KOPT-K1 (cell line): ENCODE data around the gene CFAP221.

Experiments
- H3K27ac ChIP-seq: fragments of 200-600 bp; sonication (generic); 2 replicates; pipeline ENCODE4 v1.5.1; 2016; ENCODE audit warnings: antibody characterized with exemption, mild to moderate bottlenecking, low read depth, low read length; ENCODE audit not compliant: poor library complexity, severe bottlenecking
- H3K36me3 ChIP-seq: fragments of 200-600 bp; sonication (generic); 2 replicates; pipeline ENCODE4 v1.5.1; 2017; ENCODE audit warnings: antibody characterized with exemption, mild to moderate bottlenecking, low read length, moderate library complexity; ENCODE audit not compliant: insufficient read depth
- H3K9me3 ChIP-seq: fragments of 200-600 bp; sonication (generic); 2 replicates; pipeline ENCODE4 v1.5.1; 2017; ENCODE audit warnings: antibody characterized with exemption, low read length, mild to moderate bottlenecking; ENCODE audit not compliant: insufficient read depth, poor library complexity, severe bottlenecking

CFAP221 gene

GRCh38 chr2:119523952-119524694 is 20.1 kb upstream of the CFAP221 start, which contains the start of gene SCTR:
Gene SCTR, minus strand, starts transcription at chr2:119524483. Its CDS starts 257 bp downstream, at chr2:119524226.
- Histone ChIP-seq H3K27ac (no peak within 1 kb of the TSS), H3K36me3 (no peaks in the 10 kb centered on the region), H3K9me3 (no peaks in the 10 kb centered on the region)

GRCh38 chr2:119525614-119526013 is 18.6 kb upstream of the CFAP221 start:
- Histone ChIP-seq H3K36me3 (no peaks in the 10 kb centered on the region), H3K9me3 (no peaks in the 10 kb centered on the region), H3K27ac (no peak overlapping the region)

GRCh38 chr2:119527999-119528398 is 16.2 kb upstream of the CFAP221 start:
- peaks cover under 1% of the 10 kb centered on the region for H3K9me3 ChIP-seq
- no peaks in the 10 kb centered on the region for H3K36me3 ChIP-seq
- H3K27ac ChIP-seq, result no peak overlapping the region

GRCh38 chr2:119531292-119531691 is 13.0 kb upstream of the CFAP221 start:
- Histone ChIP-seq H3K27ac (no peak overlapping the region), H3K9me3 (peaks cover 14% of the 10 kb centered on the region), H3K36me3 (no peaks in the 10 kb centered on the region)

- Histone ChIP-seq H3K27ac (no peak overlapping the region), H3K9me3 (peaks cover 14% of the 10 kb centered on the region)
These were observed 10.7 kb upstream of the CFAP221 start for GRCh38 chr2:119533560-119533959.

DNA sequence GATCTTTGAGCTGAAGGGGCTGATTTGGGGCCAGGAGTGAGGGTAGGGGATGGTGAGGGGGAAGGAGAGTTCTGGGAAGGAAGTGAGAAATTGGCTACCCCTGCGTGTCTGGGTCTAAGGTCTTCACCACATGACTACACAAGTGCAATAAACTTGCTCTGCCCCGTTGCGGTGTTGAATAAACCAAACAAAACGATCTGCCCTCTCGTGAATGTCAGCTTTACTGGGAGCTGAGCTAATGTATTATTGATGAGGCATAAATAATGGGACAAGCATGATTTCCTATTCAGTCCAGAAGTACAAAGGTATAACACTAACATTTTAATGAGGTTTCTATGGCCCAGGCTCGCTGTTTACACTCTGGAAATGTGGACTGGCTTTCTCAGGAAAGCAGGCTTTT is 8.0 kb upstream of the CFAP221 start:
- Histone ChIP-seq H3K27ac (no peak overlapping the region), H3K9me3 (peaks cover 14% of the 10 kb centered on the region), H3K36me3 (no peaks in the 10 kb centered on the region)

More at GRCh38 chr2:119533560-119533959, 10.7 kb upstream of the CFAP221 start:
- no peaks in the 10 kb centered on the region for H3K36me3 ChIP-seq

DNA sequence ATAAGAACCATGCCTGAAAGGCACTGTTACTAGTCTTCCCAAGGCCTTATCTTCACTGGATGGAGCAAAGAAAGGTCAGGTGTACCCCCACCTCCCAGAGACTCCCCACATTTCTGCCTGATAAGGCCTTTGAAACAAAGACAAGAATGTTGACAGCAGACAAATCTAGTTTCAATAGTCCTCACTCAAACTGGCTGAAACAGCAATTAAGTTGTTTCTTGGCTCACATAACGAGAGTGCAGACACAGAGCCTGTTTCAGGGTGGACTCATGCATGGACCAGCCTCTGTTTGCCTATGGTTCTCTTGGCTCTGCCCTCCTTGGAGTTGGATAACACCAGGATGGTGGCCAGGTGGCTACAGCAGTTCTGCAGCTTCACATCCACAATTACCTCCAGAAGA is 7.5 kb upstream of the CFAP221 start:
- peaks cover 14% of the 10 kb centered on the region for H3K9me3 ChIP-seq
- H3K27ac ChIP-seq, result no peak overlapping the region

GRCh38 chr2:119537792-119538191 is 6.5 kb upstream of the CFAP221 start:
- Histone ChIP-seq H3K9me3 (peaks cover 14% of the 10 kb centered on the region), H3K36me3 (no peaks in the 10 kb centered on the region), H3K27ac (no peak overlapping the region)

More for the DNA sequence above, 7.5 kb upstream of the CFAP221 start:
- no peaks in the 10 kb centered on the region for H3K36me3 ChIP-seq

GRCh38 chr2:119541476-119541875 is 2.8 kb upstream of the CFAP221 start:
- no peak overlapping the region for H3K27ac ChIP-seq
- H3K9me3 ChIP-seq, result no peaks in the 10 kb centered on the region
- no peaks in the 10 kb centered on the region for H3K36me3 ChIP-seq

DNA sequence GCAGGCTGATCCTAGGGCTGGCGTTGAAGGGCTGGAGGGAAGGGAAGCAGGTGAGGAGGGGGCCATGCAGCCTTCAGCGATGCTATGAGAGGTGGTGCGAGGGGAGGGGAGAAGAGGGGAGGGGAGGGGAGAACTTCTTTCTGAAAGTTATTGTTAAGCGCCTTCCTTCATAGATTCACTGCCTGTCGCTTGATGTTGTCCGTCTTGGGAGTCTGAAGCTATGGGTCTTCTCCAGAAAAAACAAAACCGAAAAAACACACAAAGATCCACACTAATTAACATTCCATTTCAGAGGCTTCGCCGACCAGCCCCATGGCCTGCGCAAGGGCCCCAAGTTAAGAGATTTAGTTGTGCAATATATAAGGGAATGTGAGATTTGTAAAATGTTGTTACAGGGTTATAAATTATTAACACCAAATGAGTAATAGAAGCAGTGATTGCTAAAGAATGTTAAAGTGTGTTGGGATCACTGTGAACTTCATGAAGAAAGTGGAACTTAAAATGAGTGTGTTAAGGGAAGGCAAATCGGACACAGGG is 758 bp downstream of the CFAP221 start:
- H3K9me3 ChIP-seq, result no peaks in the 10 kb centered on the region
- no peaks in the 10 kb centered on the region for H3K36me3 ChIP-seq
- H3K27ac ChIP-seq, result no peak overlapping the region

DNA sequence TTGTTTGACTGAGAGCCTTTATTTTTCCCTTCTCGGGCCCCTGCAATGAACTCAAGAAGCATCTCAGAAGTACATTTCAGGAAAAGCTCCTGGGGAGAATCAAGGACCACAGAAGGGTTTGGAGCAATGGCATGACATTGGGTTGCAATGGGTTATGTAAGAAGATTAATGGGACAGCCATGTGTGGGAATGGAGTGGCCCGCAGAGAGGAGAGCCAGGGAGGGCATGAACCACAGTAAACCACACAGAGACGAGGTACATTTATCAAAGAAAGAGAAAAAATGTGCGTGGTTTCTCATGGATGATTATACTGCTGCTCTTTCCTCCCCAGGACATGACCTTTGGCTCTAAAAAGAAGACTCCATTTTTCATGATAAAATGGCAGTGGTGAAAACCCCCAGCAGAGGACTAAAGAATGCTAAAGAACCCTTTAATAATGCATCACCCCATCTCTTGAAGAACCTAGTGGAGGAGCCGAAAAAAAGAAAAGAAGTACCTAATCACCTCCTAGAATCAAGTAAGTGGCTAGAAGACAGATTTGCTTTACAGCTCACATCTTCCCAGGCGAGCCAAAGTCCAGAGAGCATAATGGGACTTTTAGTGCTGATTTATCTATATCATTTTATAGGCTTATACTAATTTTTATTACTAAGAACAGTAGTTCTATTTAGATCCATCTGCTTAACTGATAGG is 1.7 kb downstream of the CFAP221 start:
- Histone ChIP-seq H3K27ac (no peak overlapping the region), H3K36me3 (no peaks in the 10 kb centered on the region), H3K9me3 (no peaks in the 10 kb centered on the region)

- no peak overlapping the region for H3K27ac ChIP-seq
- no peaks in the 10 kb centered on the region for H3K9me3 ChIP-seq
- no peaks in the 10 kb centered on the region for H3K36me3 ChIP-seq
These were observed 2.2 kb downstream of the CFAP221 start for GRCh38 chr2:119546447-119546767.

GRCh38 chr2:119548516-119549120 is 4.4 kb downstream of the CFAP221 start:
- Histone ChIP-seq H3K9me3 (no peaks in the 10 kb centered on the region), H3K27ac (no peak overlapping the region), H3K36me3 (no peaks in the 10 kb centered on the region)

GRCh38 chr2:119549241-119549640 is 5.0 kb downstream of the CFAP221 start:
- no peaks in the 10 kb centered on the region for H3K9me3 ChIP-seq
- H3K27ac ChIP-seq, result no peak overlapping the region

DNA sequence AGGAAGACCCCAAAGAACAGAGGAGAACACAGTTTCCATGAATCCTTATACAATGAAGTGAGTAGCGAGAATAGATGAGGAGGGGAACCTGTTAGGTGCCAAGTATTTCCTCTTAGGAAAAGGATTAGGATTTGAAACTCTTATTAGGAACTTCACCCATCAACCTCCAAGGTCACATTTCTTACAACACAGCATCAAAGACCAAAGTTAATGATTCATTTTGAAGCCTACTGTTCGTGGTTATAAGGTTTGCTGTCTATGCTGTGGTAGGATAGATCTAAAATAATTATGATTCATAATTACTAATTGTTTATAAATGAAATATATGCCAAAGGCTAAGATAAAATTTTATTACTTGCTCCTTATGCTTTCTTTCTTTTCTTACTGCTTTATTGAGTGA is 6.1 kb downstream of the CFAP221 start:
- no peaks in the 10 kb centered on the region for H3K36me3 ChIP-seq
- H3K27ac ChIP-seq, result no peak overlapping the region
- no peaks in the 10 kb centered on the region for H3K9me3 ChIP-seq

More at GRCh38 chr2:119549241-119549640, 5.0 kb downstream of the CFAP221 start:
- no peaks in the 10 kb centered on the region for H3K36me3 ChIP-seq
